Neural cell (in vitro differentiated cells): ENCODE measurements around the gene RABGAP1L. TPM values are rescaled to one million over a fixed set of nuclear protein-coding genes. Genes with fewer than 3 reads are reported as not detected.

Source experiments
- H2AFZ ChIP-seq: fragments of 200-600, 300-800 bp; sonication (generic), shearing (Covaris generic); 2 replicates; pipeline ENCODE4 v1.6.0; 2014; ENCODE audit warnings: low read depth, mild to moderate bottlenecking, antibody characterized with exemption, low read length, moderate library complexity
- H3F3A ChIP-seq: fragments of 200-600 bp; shearing (Covaris generic); 2 replicates; pipeline ENCODE4 v1.6.1; 2016; ENCODE audit warnings: mild to moderate bottlenecking, moderate library complexity, mixed read lengths, antibody characterized with exemption, low read length; ENCODE audit not compliant: insufficient read depth, poor library complexity, severe bottlenecking
- H3K27ac ChIP-seq: fragments of 200-600, 300-800 bp; sonication (generic), shearing (Covaris generic); 2 replicates; pipeline ENCODE4 v1.5.1; 2014; ENCODE audit warnings: mild to moderate bottlenecking, low read length, moderate library complexity
- H3K27me3 ChIP-seq: fragments of 300-800, 200-600 bp; sonication (generic), shearing (Covaris generic); 2 replicates; pipeline ENCODE4 v1.6.0; 2014; ENCODE audit warnings: mild to moderate bottlenecking, low read depth, low read length, moderate library complexity; ENCODE audit not compliant: insufficient read depth
- H3K36me3 ChIP-seq: fragments of 300-800, 200-600 bp; sonication (generic), shearing (Covaris generic); 2 replicates; pipeline ENCODE4 v1.5.1; 2014; ENCODE audit warnings: mild to moderate bottlenecking, antibody characterized with exemption, low read length, moderate library complexity; ENCODE audit not compliant: insufficient read depth
- H3K4me2 ChIP-seq: fragments of 300-800, 200-600 bp; sonication (generic), shearing (Covaris generic); 2 replicates; pipeline ENCODE4 v1.6.0; 2014; ENCODE audit warnings: mild to moderate bottlenecking, low read length
- H3K4me3 ChIP-seq: fragments of 300-800, 200-600 bp; sonication (generic), shearing (Covaris generic); 2 replicates; pipeline ENCODE4 v1.5.1; 2014; ENCODE audit warnings: mild to moderate bottlenecking, low read length, moderate library complexity
- H3K79me2 ChIP-seq: fragments of 200-600 bp; shearing (Covaris generic); replicated peaks from 2 replicates; pipeline ENCODE4 v1.6.0; 2014; ENCODE audit warnings: mild to moderate bottlenecking, low read length, moderate library complexity; ENCODE audit not compliant: insufficient read depth
- H3K9ac ChIP-seq: fragments of 300-800, 200-600 bp; sonication (generic), shearing (Covaris generic); 2 replicates; pipeline ENCODE4 v1.6.1; 2016; ENCODE audit warnings: mild to moderate bottlenecking, low read length, mixed read lengths
- H3K9me2 ChIP-seq: fragments of 200-600 bp; shearing (Covaris generic); 2 replicates; pipeline ENCODE4 v1.6.1; 2016; ENCODE audit warnings: mild to moderate bottlenecking, low read length, mixed read lengths; ENCODE audit not compliant: insufficient read depth
- H3K9me3 ChIP-seq: fragments of 200-600, 300-800 bp; sonication (generic), shearing (Covaris generic); 2 replicates; pipeline ENCODE4 v1.6.1; 2016; ENCODE audit warnings: mild to moderate bottlenecking, mixed run types, low read length, moderate library complexity, mixed read lengths
- H4K20me1 ChIP-seq: fragments of 200-600 bp; shearing (Covaris generic); 2 replicates; pipeline ENCODE4 v1.6.1; 2016; ENCODE audit warnings: mild to moderate bottlenecking, mixed run types; ENCODE audit not compliant: insufficient read depth
- EP300 ChIP-seq: fragments of 450-650 bp; conservative IDR thresholded peaks from 2 replicates; pipeline ENCODE4 v1.6.1; 2014; ENCODE audit warnings: antibody characterized with exemption, mild to moderate bottlenecking, moderate library complexity; ENCODE audit not compliant: poor library complexity, severe bottlenecking
- EZH2 ChIP-seq: fragments of 200-600, 300-800 bp; shearing (Covaris generic), sonication (generic); IDR thresholded peaks from 2 replicates; pipeline ENCODE4 v1.6.1; 2014; ENCODE audit warnings: antibody characterized with exemption, low read length, borderline replicate concordance, mild to moderate bottlenecking; ENCODE audit not compliant: insufficient read depth, poor library complexity, severe bottlenecking
- MXI1 ChIP-seq: fragments of 450-650 bp; conservative IDR thresholded peaks from 2 replicates; pipeline ENCODE4 v1.6.1; 2014; ENCODE audit warnings: antibody characterized with exemption, mild to moderate bottlenecking; ENCODE audit not compliant: poor library complexity, severe bottlenecking
- POLR2AphosphoS5 ChIP-seq: IDR thresholded peaks from 2 replicates; pipeline ENCODE4 v1.6.1; 2012
- RAD21 ChIP-seq: fragments of 450-650 bp; conservative IDR thresholded peaks from 2 replicates; pipeline ENCODE4 v1.6.1; 2014; ENCODE audit warnings: antibody characterized with exemption, mild to moderate bottlenecking, moderate library complexity
- SMC3 ChIP-seq: fragments of 450-650 bp; conservative IDR thresholded peaks from 2 replicates; pipeline ENCODE4 v1.6.1; 2014; ENCODE audit warnings: antibody characterized with exemption, mild to moderate bottlenecking, moderate library complexity; ENCODE audit not compliant: poor library complexity
- TAF1 ChIP-seq: IDR thresholded peaks from 2 replicates; pipeline ENCODE4 v1.6.1; 2012; ENCODE audit warnings: low read depth
- polyA plus RNA-seq: library from polyadenylated mRNA; depleted of rRNA; stranded (reverse); fragments of >200 nt; gene quantifications from 2 replicates; pipeline ENCODE4 v1.2.3, GENCODE V29; 2014
- TF ChIP-seq, protein P1 (sequence below): IDR thresholded peaks from 2 replicates; pipeline ENCODE4 v1.6.1; 2012; ENCODE audit warnings: borderline replicate concordance
- TF ChIP-seq, protein P2 (sequence below): fragments of 450-650 bp; IDR thresholded peaks from 2 replicates; pipeline ENCODE4 v1.5.1; 2014; ENCODE audit warnings: antibody characterized with exemption, mild to moderate bottlenecking, moderate library complexity; ENCODE audit not compliant: poor library complexity, severe bottlenecking

RABGAP1L gene
- polyA plus RNA-seq, 1 donor from 2014 or later = 32.2 TPM

DNA sequence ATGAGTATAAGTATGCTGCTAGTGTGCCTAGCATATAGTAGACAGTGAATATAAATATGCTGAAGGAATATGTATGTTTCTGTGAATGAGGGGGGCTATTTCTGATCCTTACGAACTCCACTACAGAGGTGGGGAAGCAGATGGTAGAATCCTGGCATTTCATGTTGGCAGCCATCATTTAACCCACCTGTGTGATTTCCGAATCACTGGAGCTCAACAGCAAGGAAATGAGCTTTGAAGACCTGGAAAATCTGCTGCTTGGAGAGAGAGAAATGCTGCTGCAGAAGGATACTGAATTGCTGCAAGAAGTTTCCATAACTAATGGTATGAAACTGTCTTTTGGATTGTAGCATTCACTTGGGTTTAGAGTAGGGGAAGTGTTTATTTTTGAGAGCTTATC is 83.5 kb downstream of the RABGAP1L start:
- H3F3A ChIP-seq = no peaks in the 10 kb centered on the region
- no peak overlapping the region for H3K9ac ChIP-seq
- H3K27me3 ChIP-seq = no peaks in the 10 kb centered on the region
- H3K27ac ChIP-seq = no peak overlapping the region
- H4K20me1 ChIP-seq = no peaks in the 10 kb centered on the region
- H3K4me3 ChIP-seq = no peak overlapping the region
- no peaks in the 10 kb centered on the region for H3K9me2 ChIP-seq
- no peaks in the 10 kb centered on the region for H3K36me3 ChIP-seq
- H3K79me2 ChIP-seq = no peaks in the 10 kb centered on the region
- H3K9me3 ChIP-seq = no peaks in the 10 kb centered on the region
- H2AFZ ChIP-seq = no peak overlapping the region
- no peak overlapping the region for H3K4me2 ChIP-seq
- TF ChIP-seq MXI1 (no peak), SMC3 (no peak), TAF1 (no peak), RAD21 (no peak), EP300 (no peak), POLR2AphosphoS5 (no peak), EZH2 (no peak)
- TF ChIP-seq, protein P1, sequence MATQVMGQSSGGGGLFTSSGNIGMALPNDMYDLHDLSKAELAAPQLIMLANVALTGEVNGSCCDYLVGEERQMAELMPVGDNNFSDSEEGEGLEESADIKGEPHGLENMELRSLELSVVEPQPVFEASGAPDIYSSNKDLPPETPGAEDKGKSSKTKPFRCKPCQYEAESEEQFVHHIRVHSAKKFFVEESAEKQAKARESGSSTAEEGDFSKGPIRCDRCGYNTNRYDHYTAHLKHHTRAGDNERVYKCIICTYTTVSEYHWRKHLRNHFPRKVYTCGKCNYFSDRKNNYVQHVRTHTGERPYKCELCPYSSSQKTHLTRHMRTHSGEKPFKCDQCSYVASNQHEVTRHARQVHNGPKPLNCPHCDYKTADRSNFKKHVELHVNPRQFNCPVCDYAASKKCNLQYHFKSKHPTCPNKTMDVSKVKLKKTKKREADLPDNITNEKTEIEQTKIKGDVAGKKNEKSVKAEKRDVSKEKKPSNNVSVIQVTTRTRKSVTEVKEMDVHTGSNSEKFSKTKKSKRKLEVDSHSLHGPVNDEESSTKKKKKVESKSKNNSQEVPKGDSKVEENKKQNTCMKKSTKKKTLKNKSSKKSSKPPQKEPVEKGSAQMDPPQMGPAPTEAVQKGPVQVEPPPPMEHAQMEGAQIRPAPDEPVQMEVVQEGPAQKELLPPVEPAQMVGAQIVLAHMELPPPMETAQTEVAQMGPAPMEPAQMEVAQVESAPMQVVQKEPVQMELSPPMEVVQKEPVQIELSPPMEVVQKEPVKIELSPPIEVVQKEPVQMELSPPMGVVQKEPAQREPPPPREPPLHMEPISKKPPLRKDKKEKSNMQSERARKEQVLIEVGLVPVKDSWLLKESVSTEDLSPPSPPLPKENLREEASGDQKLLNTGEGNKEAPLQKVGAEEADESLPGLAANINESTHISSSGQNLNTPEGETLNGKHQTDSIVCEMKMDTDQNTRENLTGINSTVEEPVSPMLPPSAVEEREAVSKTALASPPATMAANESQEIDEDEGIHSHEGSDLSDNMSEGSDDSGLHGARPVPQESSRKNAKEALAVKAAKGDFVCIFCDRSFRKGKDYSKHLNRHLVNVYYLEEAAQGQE = no peak
- TF ChIP-seq, protein P2, sequence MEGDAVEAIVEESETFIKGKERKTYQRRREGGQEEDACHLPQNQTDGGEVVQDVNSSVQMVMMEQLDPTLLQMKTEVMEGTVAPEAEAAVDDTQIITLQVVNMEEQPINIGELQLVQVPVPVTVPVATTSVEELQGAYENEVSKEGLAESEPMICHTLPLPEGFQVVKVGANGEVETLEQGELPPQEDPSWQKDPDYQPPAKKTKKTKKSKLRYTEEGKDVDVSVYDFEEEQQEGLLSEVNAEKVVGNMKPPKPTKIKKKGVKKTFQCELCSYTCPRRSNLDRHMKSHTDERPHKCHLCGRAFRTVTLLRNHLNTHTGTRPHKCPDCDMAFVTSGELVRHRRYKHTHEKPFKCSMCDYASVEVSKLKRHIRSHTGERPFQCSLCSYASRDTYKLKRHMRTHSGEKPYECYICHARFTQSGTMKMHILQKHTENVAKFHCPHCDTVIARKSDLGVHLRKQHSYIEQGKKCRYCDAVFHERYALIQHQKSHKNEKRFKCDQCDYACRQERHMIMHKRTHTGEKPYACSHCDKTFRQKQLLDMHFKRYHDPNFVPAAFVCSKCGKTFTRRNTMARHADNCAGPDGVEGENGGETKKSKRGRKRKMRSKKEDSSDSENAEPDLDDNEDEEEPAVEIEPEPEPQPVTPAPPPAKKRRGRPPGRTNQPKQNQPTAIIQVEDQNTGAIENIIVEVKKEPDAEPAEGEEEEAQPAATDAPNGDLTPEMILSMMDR = no peak

GRCh38 chr1:174243451-174244000 is 84.2 kb downstream of the RABGAP1L start:
- Histone ChIP-seq H3K4me2 (no peak overlapping the region), H2AFZ (no peak overlapping the region), H3K27ac (no peak overlapping the region), H3K27me3 (no peaks in the 10 kb centered on the region), H3K9me3 (no peaks in the 10 kb centered on the region), H3K9me2 (no peaks in the 10 kb centered on the region), H3F3A (no peaks in the 10 kb centered on the region), H3K79me2 (no peaks in the 10 kb centered on the region), H3K9ac (no peak overlapping the region), H4K20me1 (no peaks in the 10 kb centered on the region), H3K4me3 (no peak overlapping the region), H3K36me3 (no peaks in the 10 kb centered on the region)
- TF ChIP-seq SMC3 = no peak
- no peak for TF ChIP-seq MXI1
- TF ChIP-seq EZH2 = no peak
- TF ChIP-seq, protein P2 = no peak
- TF ChIP-seq, protein P1 = no peak
- TF ChIP-seq POLR2AphosphoS5 = no peak
- TF ChIP-seq RAD21 = no peak
- no peak for TF ChIP-seq EP300
